ENCODE measurements around the gene ZNRF1. TPM values are rescaled to one million over a fixed set of nuclear protein-coding genes. Genes with fewer than 3 reads are reported as not detected.
A peak's percentile ranks its signal among the peaks of the same experiment; 100 is the strongest.

ZNRF1 gene
- total and polyA plus RNA-seq, 10 of the 15 experiments (the other 5 are each of a cell fraction or from before 2014, with no cell fraction given): 5.8 to 25.9 (median 14.3) TPM

GRCh38 chr16:74997042-74997491 lies 1.8 kb upstream of the ZNRF1 start (continued):
- TF ChIP-seq TCF3 (IDR thresholded peaks at IDR 0.05; ENCODE audit: borderline replicate concordance, insufficient read depth, low read depth, low read length) (no peak), HCFC1 (IDR thresholded peaks at IDR 0.05; ENCODE audit: low read length) (no peak), POU2F2 (IDR thresholded peaks at IDR 0.05; ENCODE audit: borderline replicate concordance, low read depth, low read length) (no peak), MYB (IDR thresholded peaks at IDR 0.05; ENCODE audit: borderline replicate concordance, low read depth, low read length) (no peak), ASH2L (IDR thresholded peaks at IDR 0.05; ENCODE audit: borderline replicate concordance, low read depth) (no peak), EGR1 (IDR thresholded peaks at IDR 0.05; ENCODE audit: borderline replicate concordance in 1 of 2, low read depth in 2 of 2, low read length in 2 of 2) (no peak), STAT1 (conservative IDR thresholded peaks at IDR 0.05) (no peak), GATAD2B (conservative IDR thresholded peaks at IDR 0.05; ENCODE audit: low read depth) (no peak), FOXK2 (IDR thresholded peaks at IDR 0.05) (no peak), PAX5 (IDR thresholded peaks at IDR 0.05; ENCODE audit: borderline replicate concordance, low read depth, low read length) (no peak)

DNA sequence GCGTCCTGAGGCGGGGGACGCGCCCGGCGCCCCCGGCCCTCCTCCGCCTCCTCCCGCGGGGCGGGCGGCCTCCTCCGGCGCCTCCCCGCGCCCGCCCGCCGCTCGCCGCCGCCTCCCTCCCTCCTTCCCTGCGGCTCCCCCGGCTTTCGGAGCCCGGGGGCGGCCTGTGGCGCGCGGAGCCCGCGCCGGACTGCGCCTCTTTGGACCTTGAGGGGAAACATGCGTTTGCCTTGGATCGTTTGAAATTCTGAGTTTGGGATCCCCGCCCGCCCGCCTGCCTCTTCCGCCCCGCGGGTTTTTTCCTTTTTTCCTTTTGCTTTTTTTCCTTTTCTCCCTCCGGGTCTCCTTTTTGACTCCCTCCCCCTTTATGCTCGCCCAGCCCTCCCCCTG lies 390 bp downstream of the ZNRF1 start:
- Histone ChIP-seq H3K9ac (ENCODE audit: control insufficient read depth, insufficient read depth, low read length) (peak overlapping the region; percentile 50), H4K20me1 (ENCODE audit: control insufficient read depth, insufficient read depth) (no peaks in the 10 kb centered on the region), H3K4me3 (peak overlapping the region; percentile 64), H3K27me3 (replicated peaks in 1 of 2; ENCODE audit: control insufficient read depth in 2 of 2, insufficient read depth in 2 of 2, low read length in 1 of 2) (no peaks in the 10 kb centered on the region), H3K9me3 (replicated peaks; ENCODE audit: control insufficient read depth, insufficient read depth, low read length) (no peaks in the 10 kb centered on the region), H2AFZ (ENCODE audit: control insufficient read depth, low read depth, low read length) (no peak overlapping the region; the same call in 1 of the 2 replicates), H3K36me3 (ENCODE audit: control insufficient read depth in 2 of 2, insufficient read depth in 2 of 2, low read length in 1 of 2) (no peaks in the 10 kb centered on the region), H3K4me2 (ENCODE audit: control insufficient read depth, insufficient read depth) (peak overlapping the region; percentile 78), H3K27ac (ENCODE audit: control insufficient read depth, insufficient read depth) (no peak overlapping the region), H3K4me1 (ENCODE audit: control insufficient read depth, insufficient read depth, low read length) (peaks cover 8% of the 10 kb centered on the region), H3K79me2 (ENCODE audit: control insufficient read depth, insufficient read depth, low read length) (peaks cover 40% of the 10 kb centered on the region)
- intact Hi-C loops (cut with micrococcal nuclease; ENCODE audit: unreplicated experiment) (loop anchor here (10.0 kb wide), 1 partner anchor 134 kb away; no protein-coding TSS in a partner anchor), in situ Hi-C loops (cut with MboI) (no loop called here)
- POLR2A ChIA-PET: interaction anchor here (3.4 kb wide), 1 partner anchor 112 kb away, joined by 13 read pairs; no protein-coding TSS in a partner anchor
- RAD21 ChIA-PET (ENCODE audit: unreplicated experiment): interaction anchor here (0.6 to 5.5 kb wide), 4 partner anchors 14 to 111 kb away, joined by 3 to 92 read pairs (median 10); partner anchors contain the start of gene WDR59
- SMC1A ChIA-PET (ENCODE audit: uncharacterized antibody, unreplicated experiment): interaction anchor here (4.1 kb wide), 1 partner anchor 111 kb away, joined by 69 read pairs; no protein-coding TSS in a partner anchor
- FAIRE-seq (no peak), ATAC-seq (peak; percentile 8), DNase-seq (ENCODE audit: low read depth, low spot score) (no peak)
- no peak for TF ChIP-seq DPF2 (IDR thresholded peaks at IDR 0.05)
- TF ChIP-seq ZNF384 (IDR thresholded peaks at IDR 0.05; ENCODE audit: borderline replicate concordance, low read depth, low read length): no peak
- TF ChIP-seq LARP7 (IDR thresholded peaks at IDR 0.05): 0 out of 2 replicates have a peak, but pooled peaks have one; percentile 32
- TF ChIP-seq RAD51 (IDR thresholded peaks at IDR 0.05): no peak
- no peak for TF ChIP-seq GATAD2B (conservative IDR thresholded peaks at IDR 0.05; ENCODE audit: low read depth)
- TF ChIP-seq, protein P1, sequence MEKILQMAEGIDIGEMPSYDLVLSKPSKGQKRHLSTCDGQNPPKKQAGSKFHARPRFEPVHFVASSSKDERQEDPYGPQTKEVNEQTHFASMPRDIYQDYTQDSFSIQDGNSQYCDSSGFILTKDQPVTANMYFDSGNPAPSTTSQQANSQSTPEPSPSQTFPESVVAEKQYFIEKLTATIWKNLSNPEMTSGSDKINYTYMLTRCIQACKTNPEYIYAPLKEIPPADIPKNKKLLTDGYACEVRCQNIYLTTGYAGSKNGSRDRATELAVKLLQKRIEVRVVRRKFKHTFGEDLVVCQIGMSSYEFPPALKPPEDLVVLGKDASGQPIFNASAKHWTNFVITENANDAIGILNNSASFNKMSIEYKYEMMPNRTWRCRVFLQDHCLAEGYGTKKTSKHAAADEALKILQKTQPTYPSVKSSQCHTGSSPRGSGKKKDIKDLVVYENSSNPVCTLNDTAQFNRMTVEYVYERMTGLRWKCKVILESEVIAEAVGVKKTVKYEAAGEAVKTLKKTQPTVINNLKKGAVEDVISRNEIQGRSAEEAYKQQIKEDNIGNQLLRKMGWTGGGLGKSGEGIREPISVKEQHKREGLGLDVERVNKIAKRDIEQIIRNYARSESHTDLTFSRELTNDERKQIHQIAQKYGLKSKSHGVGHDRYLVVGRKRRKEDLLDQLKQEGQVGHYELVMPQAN (conservative IDR thresholded peaks at IDR 0.05): no peak
- TF ChIP-seq EGR1 (IDR thresholded peaks at IDR 0.05; ENCODE audit: borderline replicate concordance in 1 of 2, low read depth in 2 of 2, low read length in 2 of 2): peak in 1 of 2 experiments; percentile 60; a peak in 2 of 3 replicates
- 0 out of 2 replicates have a peak, but pooled peaks have one; percentile 3 for TF ChIP-seq CHD1 (IDR thresholded peaks at IDR 0.05; ENCODE audit: low read depth, low read length)
- no peak for TF ChIP-seq SMAD1 (IDR thresholded peaks at IDR 0.05; ENCODE audit: low read depth, partially characterized antibody)
- TF ChIP-seq MTA2 (IDR thresholded peaks at IDR 0.05; ENCODE audit: low read depth): no peak
- TF ChIP-seq POU2F2 (IDR thresholded peaks at IDR 0.05; ENCODE audit: borderline replicate concordance, low read depth, low read length): no peak
- TF ChIP-seq SMARCA5 (IDR thresholded peaks at IDR 0.05): 0 out of 2 replicates have a peak, but pooled peaks have one; percentile 9
- no peak for TF ChIP-seq STAT3 (IDR thresholded peaks at IDR 0.05; ENCODE audit: low read depth, low read length)
- no peak for TF ChIP-seq NFYB (IDR thresholded peaks at IDR 0.05; ENCODE audit: insufficient read depth, low read depth, low read length)
- TF ChIP-seq ELK1 (IDR thresholded peaks at IDR 0.05; ENCODE audit: low read depth, low read length): no peak
- CTCF ChIA-PET: interaction anchor here (0.6 to 1.9 kb wide), 5 partner anchors 9 to 270 kb away, joined by 3 to 6 read pairs (median 3); no protein-coding TSS in a partner anchor
- no TSS peak for BruUV-seq (replicated peaks)
- WGBS (ENCODE audit: insufficient coverage, insufficient replicate concordance, low lambda C conversion rate, missing lambda C conversion rate): no CpG with 5 or more reads among the region's 44 CpGs

Measured in GM12878 (cell line).